Heart right ventricle (tissue), 16 donors: Measurements from ENCODE around the gene TMPRSS4. TPM values are rescaled to one million over a fixed set of nuclear protein-coding genes. Genes with fewer than 3 reads are reported as not detected.

Experiments used
- ATAC-seq, 8 donors: fragments of 200-7000 bp; cut with Tn5 transposase; one replicate each; pipeline ENCODE4 v1.9.1; 2020; ENCODE audit warnings: mild to moderate bottlenecking in 8 of 8, moderate library complexity in 8 of 8, moderate number of reproducible peaks in 1 of 8
- DNase-seq, 2 donors: peaks; one replicate each; pipeline ENCODE4 v3.0.0-alpha.2; 2020
- H3K27ac ChIP-seq, 10 donors: fragments of 200-600 bp; sonication (generic) in 2 of 10; one replicate each; pipeline versions ENCODE4 v1.5.0 to v1.8.0; 2020 to 2022; ENCODE audit warnings: mild to moderate bottlenecking in 3 of 10
- H3K27me3 ChIP-seq, 7 donors: fragments of 200-600 bp; one replicate each; pipeline ENCODE4 v1.8.0; 2021 to 2022; ENCODE audit warnings: mild to moderate bottlenecking in 2 of 7
- H3K36me3 ChIP-seq, 9 donors: fragments of 200-600 bp; sonication (generic) in 1 of 9; one replicate each; pipeline versions ENCODE4 v1.5.0 to v1.8.0; 2020 to 2022; ENCODE audit warnings: mild to moderate bottlenecking in 2 of 9
- H3K4me1 ChIP-seq, 9 donors: fragments of 200-600 bp; sonication (generic) in 1 of 9; one replicate each; pipeline versions ENCODE4 v1.5.0 to v1.8.0; 2020 to 2022; ENCODE audit warnings: mild to moderate bottlenecking in 4 of 9
- H3K4me3 ChIP-seq, 10 donors: fragments of 200-600 bp; sonication (generic) in 2 of 10; one replicate each; pipeline versions ENCODE4 v1.5.0 to v1.8.0; 2020 to 2022; ENCODE audit warnings: mild to moderate bottlenecking in 7 of 10, moderate library complexity in 2 of 10
- H3K9me3 ChIP-seq, 11 donors: fragments of 200-600 bp in 10 of 11; sonication (generic) in 2 of 11; one replicate each; pipeline versions ENCODE4 v1.5.0 to v1.8.0; 2013 to 2022; ENCODE audit warnings: mild to moderate bottlenecking in 2 of 11, control low read depth in 1 of 11, moderate library complexity in 1 of 11
- WGBS, 2 donors: extraction: QIAGEN DNeasy Blood & Tissue Kit; methylation state at CpG; one replicate each; pipeline ENCODE4 v1.1.7; 2013; ENCODE audit warnings: inconsistent platforms in 1 of 2; 5-methylcytosine and 5-hydroxymethylcytosine counted together
- intact Hi-C, 10 donors: fragments of 100-400 bp; cut with DNase I; formaldehyde crosslinking; loops; one replicate each; pipeline versions ENCODE4 v1.11.1 to v1.14.2; 2022
- polyA plus RNA-seq, 2 donors: library from polyadenylated mRNA; stranded (reverse); fragments of 200-250 nt; gene quantifications; one replicate each; pipeline ENCODE4 v1.2.3, GENCODE V29; 2013
- total RNA-seq, 10 donors: library from RNA; stranded (reverse); fragmentation: NEBNext Ultra II Directional in 3 of 10; extraction: Animal tissue kit (Norgen Biotek cat#: 25700) in 3 of 10; gene quantifications; one replicate each; pipeline versions ENCODE4 v1.2.1 to v1.2.4, GENCODE V29; 2021 to 2023
- TF ChIP-seq, protein P1 (sequence below), 9 donors: fragments of 200-600 bp; sonication (generic) in 2 of 9; IDR thresholded peaks; one replicate each; pipeline versions ENCODE4 v1.5.0 to v1.8.0; 2021 to 2022; ENCODE audit warnings: antibody characterized with exemption in 9 of 9, mild to moderate bottlenecking in 5 of 9, moderate library complexity in 1 of 9
- donor health status: Arrhythmogenic right ventricular cardiomyopathy.
- donor health status: ischemic (EF 13 %, LVEDD 7.1; RV severe dilation, severe dysfunction).
- donor health status: healthy with polysubstance abuse.
- donor health status: DM: no; HTN: yes; CAD: no.
- donor health status: DM: no; HTN: no; CAD: no.
- donor health status: ischemic (EF 25% LVEDD 6.9; RV normal size, moderate dysfunction).
- donor health status: ischemic (EF 25% LVEDD 5.7; RV mildly dilated, moderate dysfunction).
- donor health status: healthy.
- donor health status: DM: yes; HTN: yes; CAD: no.
- donor health status: Ischemic cardiomyopathy.
- donor health status: ischemic (EF 35%, LVEDD 5.7; RV mildly dilated, moderate dysfunction).
- donor health status: nonischemic (EF 11% LVEDD 7.7; RV severe dilation, severe dysfunction).
- donor health status: DM: yes; HTN: yes; CAD: no.
- donor health status: PGD.
- donor health status: ischemic (EF 29% LVEDD 5.4; RV normal size, mild dysfunction).
- donor health status: nonischemic (EF 23%, LVEDD 6.1; RV moderate dilation, normal function).

TMPRSS4 gene
- total and polyA plus RNA-seq, 12 donors: 0.34 to 1.4 (median 0.84) TPM; not detected in 8

DNA sequence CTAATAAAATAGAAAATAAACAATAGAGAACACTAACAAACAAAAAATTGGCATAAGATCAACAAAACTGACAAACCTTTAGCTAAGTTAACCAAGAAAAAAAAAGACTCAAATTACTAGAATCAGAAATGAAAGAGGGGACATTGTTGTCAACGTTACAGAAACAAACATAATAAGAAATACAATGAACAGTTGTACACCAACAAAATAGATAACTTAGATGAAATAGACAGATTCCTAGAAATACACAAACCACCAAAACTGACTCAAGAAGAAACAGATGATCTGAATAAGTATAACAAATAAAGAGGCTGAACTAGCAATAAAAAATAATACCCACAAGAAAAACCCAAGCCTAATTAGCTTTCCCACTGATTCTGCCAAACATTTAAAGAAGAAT, 34.7 kb upstream of the TMPRSS4 start:
- intact Hi-C loops: loop anchor here in 2 of 10 donors (10.0 kb wide), 2 partner anchors 87 to 587 kb away; no protein-coding TSS in a partner anchor
- 60 to 71% methylated on average over 1 of the region's 1 CpG for WGBS, 2 donors

DNA sequence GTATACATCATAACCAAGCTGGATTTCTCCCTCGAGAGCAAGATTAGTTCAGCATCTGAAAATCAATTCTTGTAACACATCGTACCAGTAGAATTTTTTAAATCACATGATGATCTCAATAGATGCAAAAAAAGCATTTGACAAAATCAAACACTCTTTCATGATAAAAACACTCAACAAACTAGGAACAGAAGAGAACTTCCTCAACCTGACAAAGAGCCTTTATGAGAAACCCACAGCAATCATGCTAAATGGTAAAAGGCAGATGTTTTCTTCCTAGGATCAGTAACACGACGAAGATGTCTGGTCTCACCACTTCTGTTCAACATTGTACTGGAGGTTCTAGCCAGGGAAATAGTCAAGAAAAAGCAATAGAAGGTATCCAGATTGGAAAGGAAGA, 34.1 kb upstream of the TMPRSS4 start:
- no peaks in the 10 kb centered on the region for H3K36me3 ChIP-seq
- H3K27me3 ChIP-seq: peaks cover 0 to 13% (median 0%) of the 10 kb centered on the region in 7 donors
- H3K4me1 ChIP-seq: peaks cover 0 to 4% (median 0%) of the 10 kb centered on the region in 9 donors
- intact Hi-C loops: loop anchor here in 2 of 10 donors (10.0 kb wide), 2 partner anchors 88 to 588 kb away; no protein-coding TSS in a partner anchor
- DNase-seq: no peak
- TF ChIP-seq, protein P1, sequence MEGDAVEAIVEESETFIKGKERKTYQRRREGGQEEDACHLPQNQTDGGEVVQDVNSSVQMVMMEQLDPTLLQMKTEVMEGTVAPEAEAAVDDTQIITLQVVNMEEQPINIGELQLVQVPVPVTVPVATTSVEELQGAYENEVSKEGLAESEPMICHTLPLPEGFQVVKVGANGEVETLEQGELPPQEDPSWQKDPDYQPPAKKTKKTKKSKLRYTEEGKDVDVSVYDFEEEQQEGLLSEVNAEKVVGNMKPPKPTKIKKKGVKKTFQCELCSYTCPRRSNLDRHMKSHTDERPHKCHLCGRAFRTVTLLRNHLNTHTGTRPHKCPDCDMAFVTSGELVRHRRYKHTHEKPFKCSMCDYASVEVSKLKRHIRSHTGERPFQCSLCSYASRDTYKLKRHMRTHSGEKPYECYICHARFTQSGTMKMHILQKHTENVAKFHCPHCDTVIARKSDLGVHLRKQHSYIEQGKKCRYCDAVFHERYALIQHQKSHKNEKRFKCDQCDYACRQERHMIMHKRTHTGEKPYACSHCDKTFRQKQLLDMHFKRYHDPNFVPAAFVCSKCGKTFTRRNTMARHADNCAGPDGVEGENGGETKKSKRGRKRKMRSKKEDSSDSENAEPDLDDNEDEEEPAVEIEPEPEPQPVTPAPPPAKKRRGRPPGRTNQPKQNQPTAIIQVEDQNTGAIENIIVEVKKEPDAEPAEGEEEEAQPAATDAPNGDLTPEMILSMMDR (IDR thresholded peaks at IDR 0.05): no peak
- 63 to 69% methylated on average over 4 of the region's 4 CpGs for WGBS, 2 donors
- H3K9me3 ChIP-seq: no peaks in the 10 kb centered on the region
- H3K27ac ChIP-seq: no peak overlapping the region
- ATAC-seq: no peak
- H3K4me3 ChIP-seq: no peak overlapping the region

More for the DNA sequence above, 34.7 kb upstream of the TMPRSS4 start:
- H3K4me3 ChIP-seq: no peak overlapping the region
- ATAC-seq (no peak), DNase-seq (no peak)
- peaks cover 0 to 13% (median 0%) of the 10 kb centered on the region in 7 donors for H3K27me3 ChIP-seq
- H3K9me3 ChIP-seq: no peaks in the 10 kb centered on the region
- H3K27ac ChIP-seq: no peak overlapping the region
- no peaks in the 10 kb centered on the region for H3K36me3 ChIP-seq
- TF ChIP-seq, protein P1 (IDR thresholded peaks at IDR 0.05): no peak
- peaks cover 0 to 4% (median 0%) of the 10 kb centered on the region in 9 donors for H3K4me1 ChIP-seq

DNA sequence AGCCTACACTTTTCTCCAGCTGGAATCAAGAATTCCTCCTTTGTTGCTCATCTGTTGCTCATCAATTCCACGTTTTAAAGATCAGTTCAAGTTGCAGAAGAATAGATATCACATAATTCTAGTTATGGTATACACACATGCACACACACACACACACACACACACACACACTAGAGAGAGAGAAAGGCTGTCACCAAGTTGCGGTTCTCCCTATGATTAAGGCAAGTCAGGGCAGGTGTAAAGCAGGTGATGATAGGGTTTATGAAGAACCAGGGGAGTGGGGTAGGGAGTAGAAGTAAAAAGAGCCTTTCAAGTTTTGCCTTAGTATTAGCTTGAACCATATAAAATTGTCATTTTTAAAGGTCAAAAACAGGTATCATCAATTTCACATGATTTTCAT, 31.7 kb upstream of the TMPRSS4 start:
- H3K36me3 ChIP-seq: no peaks in the 10 kb centered on the region
- ATAC-seq (no peak), DNase-seq (no peak)
- no peak overlapping the region for H3K4me3 ChIP-seq
- intact Hi-C loops: loop anchor here in 2 of 10 donors (5.0 to 10.0 kb wide), 3 partner anchors 90 to 590 kb away; no protein-coding TSS in a partner anchor
- H3K4me1 ChIP-seq: peaks cover 0 to 6% (median 0%) of the 10 kb centered on the region in 9 donors
- peak overlapping the region in 1 of 10 donors; percentile 68 for H3K27ac ChIP-seq
- H3K9me3 ChIP-seq: no peaks in the 10 kb centered on the region
- 76 to 91% methylated on average over 2 of the region's 2 CpGs for WGBS, 2 donors
- H3K27me3 ChIP-seq: peaks cover 0 to 4% (median 0%) of the 10 kb centered on the region in 7 donors
- TF ChIP-seq, protein P1 (IDR thresholded peaks at IDR 0.05): no peak

DNA sequence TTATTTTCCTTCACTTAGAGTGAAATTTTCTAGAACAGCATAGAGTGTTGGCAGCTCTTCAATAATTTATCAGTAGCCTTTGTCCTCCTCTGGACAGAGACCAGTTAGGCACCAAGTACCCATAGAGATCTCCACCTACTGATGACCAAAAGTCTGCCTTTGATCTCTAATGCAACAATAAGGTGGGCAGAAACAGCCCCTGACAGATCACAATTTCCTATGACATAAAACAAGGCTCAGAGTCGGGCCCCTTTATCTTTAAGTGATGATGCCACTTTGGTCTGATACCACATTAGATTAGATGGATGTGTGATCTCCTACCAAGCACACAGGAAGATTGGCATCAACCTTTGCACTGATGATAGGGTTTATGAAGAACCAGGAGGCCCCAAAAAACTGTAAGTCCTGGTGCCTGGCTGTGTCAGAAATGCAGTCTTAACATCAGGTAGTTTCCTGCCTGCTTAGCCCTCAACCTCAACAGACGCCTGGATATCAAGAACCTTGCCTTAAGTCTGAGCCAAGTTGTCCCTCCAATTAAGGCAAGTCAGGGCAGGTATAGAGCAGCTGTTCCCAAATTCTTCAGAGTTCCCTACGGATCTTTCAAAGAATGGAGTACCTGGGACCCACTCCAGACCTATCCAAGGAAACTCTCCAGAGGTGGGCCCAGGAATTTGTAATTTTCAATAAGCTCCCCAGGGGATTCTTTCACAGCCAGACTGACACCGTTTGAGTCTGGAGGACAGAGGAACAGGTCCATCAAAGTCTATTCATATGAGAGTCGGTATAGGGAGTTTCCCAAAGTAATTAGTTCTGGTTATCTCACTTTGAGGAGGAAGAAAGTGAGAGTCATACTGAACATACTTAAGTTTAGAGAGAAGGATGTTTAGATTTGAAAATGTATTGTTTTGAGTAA, 30.6 kb upstream of the TMPRSS4 start:
- Histone ChIP-seq H3K4me1 (peaks cover 0 to 13% (median 0%) of the 10 kb centered on the region in 9 donors), H3K27ac (peak overlapping the region in 1 of 10 donors; percentile 68), H3K4me3 (no peak overlapping the region), H3K27me3 (no peaks in the 10 kb centered on the region), H3K9me3 (no peaks in the 10 kb centered on the region), H3K36me3 (no peaks in the 10 kb centered on the region)
- TF ChIP-seq, protein P1 (IDR thresholded peaks at IDR 0.05): no peak
- 63 to 66% methylated on average over 5 of the region's 5 CpGs for WGBS, 2 donors
- intact Hi-C loops: loop anchor here in 2 of 10 donors (5.0 to 10.0 kb wide), 3 partner anchors 92 to 592 kb away; no protein-coding TSS in a partner anchor
- DNase-seq: no peak
- no peak for ATAC-seq
